Activated CD8-positive, alpha-beta memory T cell treated with anti-CD3 and anti-CD28 coated beads, Interleukin-2, amount 10 ng/mL, durations not matched to agents 7 days and 5 days (primary cell): Measurements from ENCODE around the gene ICAM1. TPM values are rescaled to one million over a fixed set of nuclear protein-coding genes. Genes with fewer than 3 reads are reported as not detected.

ENCODE experiments used
- ATAC-seq: fragments of 150-1000 bp; cut with Tn5 transposase; one replicate; pipeline ENCODE4 v1.10.0; 2021; ENCODE audit warnings: moderate library complexity
- CTCF ChIA-PET: fragments of 350-600 bp; sonication (Branson Sonifier 250); formaldehyde crosslinking; loops from one replicate; lab custom pipeline; 2021; ENCODE audit warnings: antibody characterized with exemption; lab: Charles Lee
- DNase-seq: peaks from one replicate; pipeline ENCODE4 v3.0.0-alpha.2; 2020
- H3K27ac Mint-ChIP-seq: one replicate; pipeline ENCODE4 v1.8.0; 2021; ENCODE audit warnings: mild to moderate bottlenecking, mixed read lengths
- H3K27me3 Mint-ChIP-seq: one replicate; pipeline ENCODE4 v1.8.0; 2021; ENCODE audit warnings: mixed read lengths
- H3K36me3 Mint-ChIP-seq: one replicate; pipeline ENCODE4 v1.8.0; 2021; ENCODE audit warnings: mild to moderate bottlenecking, mixed read lengths
- H3K4me1 Mint-ChIP-seq: one replicate; pipeline ENCODE4 v1.8.0; 2021; ENCODE audit warnings: mixed read lengths
- H3K4me3 Mint-ChIP-seq: one replicate; pipeline ENCODE4 v1.8.0; 2021; ENCODE audit warnings: mild to moderate bottlenecking, moderate library complexity, mixed read lengths
- H3K9me3 Mint-ChIP-seq: one replicate; pipeline ENCODE4 v1.8.0; 2022; ENCODE audit warnings: low read depth, mixed read lengths
- microRNA-seq: library from miRNA; unstranded; fragments of <30 nt; microRNA quantifications from one replicate; pipeline ENCODE4 v1.2.0, GENCODE V29; 2022
- total RNA-seq, 2 experiments: library from RNA; stranded (reverse); gene quantifications; one replicate each; pipeline ENCODE4 v1.2.3, GENCODE V29; 2021

The ICAM1 gene
- total RNA-seq, 2 experiments from 2014 or later, result 17.7 to 31.5 TPM

- Mint-ChIP-seq H3K36me3 (peaks cover 39% of the 10 kb centered on the region), H3K9me3 (no peaks in the 10 kb centered on the region), H3K4me1 (peaks cover 29% of the 10 kb centered on the region), H3K27me3 (no peaks in the 10 kb centered on the region), H3K4me3 (no peak overlapping the region), H3K27ac (no peak overlapping the region)
- ATAC-seq (no peak), DNase-seq (no peak)
- CTCF ChIA-PET, result interaction anchor here (1.0 to 1.7 kb wide), 2 partner anchors 61 to 75 kb away, joined by 3 to 4 read pairs; no protein-coding TSS in a partner anchor
Measured at GRCh38 chr19:10329555-10329954, 58.6 kb downstream of the ICAM1 start.

GRCh38 chr19:10332158-10332964 lies 61.4 kb downstream of the ICAM1 start:
- H3K9me3 Mint-ChIP-seq, result no peaks in the 10 kb centered on the region
- peaks cover 40% of the 10 kb centered on the region for H3K36me3 Mint-ChIP-seq
- DNase-seq, result no peak

GRCh38 chr19:10332965-10333757 lies 62.2 kb downstream of the ICAM1 start, which contains the start of gene RAVER1:
TSS of gene RAVER1 (minus strand) at chr19:10333529. CDS start at chr19:10333507, 22 bp downstream.
- H3K36me3 Mint-ChIP-seq, result peaks cover 35% of the 10 kb centered on the region
- CTCF ChIA-PET, result interaction anchor here (0.6 to 2.2 kb wide), 16 partner anchors 10 to 531 kb away, joined by 3 to 14 read pairs (median 4); partner anchors contain the start of genes CDC37, ICAM1 and TYK2

More at GRCh38 chr19:10332158-10332964, 61.4 kb downstream of the ICAM1 start:
- Mint-ChIP-seq H3K27ac (peak overlapping the region; percentile 94), H3K4me1 (peaks cover 40% of the 10 kb centered on the region), H3K27me3 (no peaks in the 10 kb centered on the region), H3K4me3 (peak overlapping the region; percentile 99)
- no peak for ATAC-seq
- CTCF ChIA-PET, result interaction anchor here (0.6 to 2.2 kb wide), 10 partner anchors 27 to 96 kb away, joined by 3 to 14 read pairs (median 4); partner anchors contain the start of gene ICAM1

GRCh38 chr19:10333758-10334587 lies 63.1 kb downstream of the ICAM1 start:
- no peaks in the 10 kb centered on the region for H3K9me3 Mint-ChIP-seq
- no peaks in the 10 kb centered on the region for H3K27me3 Mint-ChIP-seq
- H3K4me3 Mint-ChIP-seq, result peak overlapping the region; percentile 99
- CTCF ChIA-PET, result interaction anchor here (0.9 to 2.2 kb wide), 13 partner anchors 9 to 530 kb away, joined by 3 to 14 read pairs (median 4); partner anchors contain the start of genes CDC37, ICAM1 and TYK2
- H3K27ac Mint-ChIP-seq, result peak overlapping the region; percentile 94
- ATAC-seq (peak; percentile 8), DNase-seq (no peak)
- H3K4me1 Mint-ChIP-seq, result peaks cover 50% of the 10 kb centered on the region
- H3K36me3 Mint-ChIP-seq, result peaks cover 33% of the 10 kb centered on the region

More at GRCh38 chr19:10332965-10333757, 62.2 kb downstream of the ICAM1 start, which contains the start of gene RAVER1:
- H3K9me3 Mint-ChIP-seq, result no peaks in the 10 kb centered on the region
- H3K27me3 Mint-ChIP-seq, result no peaks in the 10 kb centered on the region
- ATAC-seq, result peak; percentile 97
- DNase-seq, result peak; percentile 99
- H3K4me3 Mint-ChIP-seq, result peak within 1 kb of the TSS; percentile 99
- H3K27ac Mint-ChIP-seq, result peak within 1 kb of the TSS; percentile 94
- H3K4me1 Mint-ChIP-seq, result peaks cover 42% of the 10 kb centered on the region

- H3K4me3 Mint-ChIP-seq, result no peak overlapping the region
- CTCF ChIA-PET, result interaction anchor here (1.6 to 2.2 kb wide), 3 partner anchors 9 to 81 kb away, joined by 4 to 14 read pairs (median 6); no protein-coding TSS in a partner anchor
- no peaks in the 10 kb centered on the region for H3K9me3 Mint-ChIP-seq
- ATAC-seq (no peak), DNase-seq (peak; percentile 61)
- H3K4me1 Mint-ChIP-seq, result peaks cover 58% of the 10 kb centered on the region
- H3K27ac Mint-ChIP-seq, result no peak overlapping the region
- no peaks in the 10 kb centered on the region for H3K27me3 Mint-ChIP-seq
- H3K36me3 Mint-ChIP-seq, result peaks cover 32% of the 10 kb centered on the region
Measured at GRCh38 chr19:10334588-10335351, 63.9 kb downstream of the ICAM1 start.

- Mint-ChIP-seq H3K36me3 (peaks cover 26% of the 10 kb centered on the region), H3K4me3 (no peak overlapping the region), H3K4me1 (peaks cover 58% of the 10 kb centered on the region), H3K9me3 (no peaks in the 10 kb centered on the region), H3K27ac (no peak overlapping the region), H3K27me3 (no peaks in the 10 kb centered on the region)
- ATAC-seq (no peak), DNase-seq (no peak)
- CTCF ChIA-PET, result interaction anchor here (1.3 kb wide), 1 partner anchor 77 kb away, joined by 4 read pairs; no protein-coding TSS in a partner anchor
Measured at GRCh38 chr19:10335352-10335985, 64.5 kb downstream of the ICAM1 start.

Small RNA genes lying within 50 kb of the gene (microRNA-seq; reads per million reads assigned to microRNA genes)
- gene MIR4322, result not detected

Other genes starting within 250 kb of the ICAM1 start
- 100 to 1,000 TPM in 1 of 2 experiments, 10 to 100 TPM in 1; 95.3 to 146 TPM for gene SHFL, start 184.8 kb upstream of the ICAM1 start, total RNA-seq
- 1 to 10 TPM; 2.7 to 3.3 TPM for gene ANGPTL6, start 168.4 kb upstream of the ICAM1 start, total RNA-seq
- gene PPAN, start 164.8 kb upstream of the ICAM1 start, total RNA-seq, result 100 to 1,000 TPM in 1 of 2 experiments, 10 to 100 TPM in 1; 98.5 to 115 TPM
- 10 to 100 TPM; 36.0 to 43.7 TPM for gene P2RY11, start 159.4 kb upstream of the ICAM1 start, total RNA-seq
- gene EIF3G, start 151.2 kb upstream of the ICAM1 start, total RNA-seq, result 100 to 1,000 TPM; 216 to 256 TPM
- gene DNMT1, start 76.2 kb upstream of the ICAM1 start, total RNA-seq, result 100 to 1,000 TPM; 433 to 500 TPM
- gene S1PR2, start 39.8 kb upstream of the ICAM1 start, total RNA-seq, result 1 to 10 TPM; 6.1 to 8.5 TPM
- gene MRPL4, start 18.9 kb upstream of the ICAM1 start, total RNA-seq, result 100 to 1,000 TPM in 1 of 2 experiments, 10 to 100 TPM in 1; 85.4 to 112 TPM
- gene ICAM4, start 15.8 kb downstream of the ICAM1 start, total RNA-seq, result under 1 TPM; 0.89 to 0.99 TPM
- gene ICAM5, start 18.8 kb downstream of the ICAM1 start, total RNA-seq, result under 1 TPM; 0.41 to 0.84 TPM
- gene ZGLP1, start 38.7 kb downstream of the ICAM1 start, total RNA-seq, result 1 to 10 TPM in 1 of 2 experiments, under 1 TPM in 1; 0.93 to 3.3 TPM
- 10 to 100 TPM in 1 of 2 experiments, 1 to 10 TPM in 1; 7.4 to 11.1 TPM for gene FDX2, start 44.9 kb downstream of the ICAM1 start, total RNA-seq
- 10 to 100 TPM; 87.0 to 87.8 TPM for gene RAVER1, start 62.4 kb downstream of the ICAM1 start, total RNA-seq
- gene ICAM3, start 68.5 kb downstream of the ICAM1 start, total RNA-seq, result 100 to 1,000 TPM; 169 to 192 TPM
- gene TYK2, start 109.5 kb downstream of the ICAM1 start, total RNA-seq, result 100 to 1,000 TPM; 277 to 296 TPM
- gene CDC37, start 132.4 kb downstream of the ICAM1 start, total RNA-seq, result 100 to 1,000 TPM; 283 to 309 TPM
- gene PDE4A, start 149.4 kb downstream of the ICAM1 start, total RNA-seq, result 100 to 1,000 TPM in 1 of 2 experiments, 10 to 100 TPM in 1; 74.9 to 103 TPM
- 100 to 1,000 TPM in 1 of 2 experiments, 10 to 100 TPM in 1; 99.8 to 104 TPM for gene KEAP1, start 232.2 kb downstream of the ICAM1 start, total RNA-seq
- 1 to 10 TPM in 1 of 2 experiments, under 1 TPM in 1; 0.14 to 1.4 TPM for gene S1PR5, start 246.3 kb downstream of the ICAM1 start, total RNA-seq